ENCODE results near the gene CIAO3.

CIAO3 gene

GRCh38 chr16:764184-764750 lies 23.5 kb upstream of the CIAO3 start:
- no peak for DNase-seq (ENCODE audit: extremely low read depth, low read depth)
- TF ChIP-seq CTCF (IDR thresholded peaks at IDR 0.05; ENCODE audit: low read depth, low read length, missing control alignments): no peak
- H3K4me3 ChIP-seq (replicated peaks; ENCODE audit: low read depth, low read length): no peak overlapping the region

DNA sequence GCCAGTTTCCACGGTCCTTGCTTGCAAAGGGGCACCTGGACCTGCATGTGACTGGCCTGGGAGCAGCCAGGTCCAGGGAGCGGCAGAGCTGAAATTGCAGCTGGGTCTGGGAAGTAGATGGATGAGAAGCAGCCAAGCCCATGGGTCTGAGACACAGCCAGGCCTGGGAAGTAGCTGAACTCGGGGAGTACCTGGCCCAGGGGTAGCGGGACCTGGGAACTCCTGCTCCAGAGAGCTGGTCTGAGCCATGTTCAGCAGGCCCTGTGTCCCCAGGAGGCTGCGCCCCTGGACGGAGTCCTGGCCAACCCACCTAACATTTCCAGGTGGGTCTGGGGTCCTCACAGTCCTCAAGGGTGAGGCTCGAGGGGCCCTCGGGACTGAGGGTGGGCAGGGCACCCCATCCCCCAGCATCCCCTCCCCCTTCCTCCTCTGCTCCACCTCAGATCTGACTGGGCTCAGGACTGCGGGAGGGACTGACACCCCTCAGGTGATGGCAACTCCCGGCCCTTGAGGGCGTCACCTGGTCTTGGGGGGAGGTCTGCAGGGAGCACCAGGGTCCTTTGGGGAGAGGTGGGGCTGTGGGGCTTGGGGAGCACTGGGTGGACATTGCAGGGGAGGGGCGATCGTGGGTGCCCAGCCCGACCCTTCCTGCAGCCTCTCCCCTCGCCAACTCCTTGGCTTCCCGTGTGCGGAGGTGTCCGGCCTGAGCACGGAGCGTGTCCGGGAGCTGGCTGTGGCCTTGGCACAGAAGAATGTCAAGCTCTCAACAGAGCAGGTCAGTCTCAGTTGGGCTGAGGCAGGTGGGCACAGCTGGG lies 22.8 kb upstream of the CIAO3 start:
- H3K4me3 ChIP-seq (replicated peaks; ENCODE audit: low read depth, low read length): no peak overlapping the region
- no peak for TF ChIP-seq CTCF (IDR thresholded peaks at IDR 0.05; ENCODE audit: low read depth, low read length, missing control alignments)

DNA sequence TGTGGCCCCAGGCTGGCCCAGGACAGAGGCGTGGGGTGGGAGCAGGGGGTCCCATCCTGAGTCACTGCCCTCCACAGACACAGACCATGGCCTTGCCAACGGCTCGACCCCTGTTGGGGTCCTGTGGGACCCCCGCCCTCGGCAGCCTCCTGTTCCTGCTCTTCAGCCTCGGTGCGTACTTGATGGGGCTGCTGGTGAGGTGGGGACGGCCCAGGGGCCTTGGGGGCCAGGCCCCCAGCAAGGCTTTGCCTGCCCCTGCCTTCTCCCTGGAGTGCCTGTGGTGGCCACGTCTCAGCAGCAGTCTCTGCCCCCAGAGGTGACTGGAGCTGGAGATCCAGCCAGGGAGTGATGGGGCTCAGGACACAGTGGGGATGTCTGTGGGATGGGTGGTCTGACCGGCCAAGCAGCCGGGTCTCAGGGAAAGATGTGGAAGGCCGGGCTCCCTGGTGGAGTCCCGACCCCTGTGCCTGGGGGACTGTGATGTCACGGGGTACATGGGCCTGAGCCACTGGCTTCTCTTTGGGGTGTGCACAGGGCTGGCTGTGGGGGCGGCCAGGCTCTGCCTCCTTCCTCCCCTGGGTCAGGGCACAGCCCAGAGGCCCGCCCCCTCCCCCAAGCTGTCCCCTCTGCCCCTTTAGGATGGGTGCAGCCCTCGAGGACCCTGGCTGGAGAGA lies 21.9 kb upstream of the CIAO3 start:
- no peak for DNase-seq (ENCODE audit: extremely low read depth, low read depth)
- no peak for TF ChIP-seq CTCF (IDR thresholded peaks at IDR 0.05; ENCODE audit: low read depth, low read length, missing control alignments)
- H3K4me3 ChIP-seq (replicated peaks; ENCODE audit: low read depth, low read length): no peak overlapping the region

More for the DNA sequence above, 22.8 kb upstream of the CIAO3 start:
- DNase-seq (ENCODE audit: extremely low read depth, low read depth): no peak

DNA sequence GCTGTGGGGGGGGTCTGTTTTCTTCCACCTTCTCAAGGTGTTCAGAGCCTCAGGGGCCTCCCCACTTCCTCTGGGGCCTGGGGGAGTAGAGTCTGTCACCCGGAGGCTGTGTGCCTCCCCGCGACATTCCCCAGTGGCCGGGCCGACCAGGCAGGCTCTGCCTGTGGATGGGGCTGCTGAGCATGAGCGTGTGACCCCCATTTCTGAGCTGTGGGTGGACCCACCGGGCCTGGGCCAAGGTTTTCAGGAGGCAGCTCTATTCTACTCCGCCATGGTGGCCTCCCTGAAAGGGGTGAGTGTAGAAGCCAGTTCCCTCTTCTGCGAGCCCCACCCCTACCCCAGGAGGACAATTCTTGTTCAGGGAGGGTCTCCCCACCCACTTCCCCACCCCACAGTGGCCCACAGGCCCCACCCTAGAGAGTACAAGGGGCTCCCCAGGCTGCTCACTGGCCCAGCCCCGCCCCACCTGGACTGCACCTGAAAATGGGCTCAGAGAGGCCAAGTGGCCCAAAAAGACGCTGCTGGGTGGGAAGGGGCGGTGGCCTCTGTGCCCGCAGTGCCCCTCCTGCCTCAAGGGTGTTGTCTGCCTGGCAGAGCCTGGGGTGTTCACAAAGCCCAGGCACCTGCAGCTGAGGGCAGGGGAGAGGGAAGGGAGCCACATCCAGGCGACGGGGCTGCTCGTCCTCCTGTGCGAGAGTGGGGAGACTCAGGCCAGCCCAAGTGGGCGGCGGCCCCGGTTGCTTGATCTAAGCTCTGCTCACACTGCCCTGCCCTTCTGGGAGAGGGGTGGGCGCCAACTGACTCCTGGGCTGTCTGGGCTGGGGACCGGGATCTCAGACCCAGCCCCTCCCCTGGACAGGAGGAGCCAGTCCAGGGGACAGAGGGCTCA lies 21.1 kb upstream of the CIAO3 start:
- no peak for DNase-seq (ENCODE audit: extremely low read depth, low read depth)
- TF ChIP-seq CTCF (IDR thresholded peaks at IDR 0.05; ENCODE audit: low read depth, low read length, missing control alignments): no peak
- H3K4me3 ChIP-seq (replicated peaks; ENCODE audit: low read depth, low read length): no peak overlapping the region

DNA sequence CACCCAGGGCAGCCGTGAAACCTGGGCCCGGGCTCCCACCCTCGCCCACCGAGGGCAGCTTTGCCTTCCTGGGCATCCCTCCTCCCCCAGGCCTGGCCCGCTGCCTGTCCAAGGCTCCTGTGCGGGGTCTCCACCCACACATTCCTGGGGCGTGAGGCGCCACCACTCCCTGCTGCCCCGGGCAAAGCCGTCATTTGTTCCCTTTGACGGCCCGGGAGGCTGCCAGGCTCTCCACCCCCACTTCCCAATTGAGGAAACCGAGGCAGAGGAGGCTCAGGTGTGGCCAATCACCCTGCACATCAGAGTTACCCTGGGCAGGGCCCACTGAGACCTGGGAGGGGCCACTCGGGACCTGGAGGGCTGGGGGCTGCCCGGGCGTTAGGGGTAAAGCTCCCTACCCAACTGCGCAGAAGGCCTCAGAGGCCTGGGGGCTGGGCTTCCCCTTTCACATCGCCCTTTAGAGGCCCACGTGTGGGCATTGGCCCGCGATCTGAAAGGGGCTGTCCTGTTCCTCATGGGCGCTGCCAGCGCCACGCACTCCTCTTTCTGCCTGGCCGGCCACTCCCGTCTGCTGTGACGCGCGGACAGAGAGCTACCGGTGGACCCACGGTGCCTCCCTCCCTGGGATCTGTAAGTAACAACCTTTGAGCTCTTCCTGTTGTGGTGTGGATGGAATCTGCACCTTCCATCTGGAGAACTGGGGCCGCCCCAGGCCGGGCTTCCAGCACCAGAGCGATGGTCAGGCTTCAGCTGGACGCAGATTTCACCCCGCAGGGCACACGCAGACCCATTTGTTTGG lies 19.9 kb upstream of the CIAO3 start, which contains the start of gene MSLN:
TSS of gene MSLN (plus strand) at position 190 of the 799 bp plus-strand sequence. CDS start 1,947 bp downstream, outside the sequence.
- H3K4me3 ChIP-seq (replicated peaks; ENCODE audit: low read depth, low read length): no peak within 1 kb of the TSS
- DNase-seq (ENCODE audit: extremely low read depth, low read depth): no peak
- no peak for TF ChIP-seq CTCF (IDR thresholded peaks at IDR 0.05; ENCODE audit: low read depth, low read length, missing control alignments)

Measured in HFF-Myc (cell line).